Liver (tissue), 3 donors: ENCODE data around the gene GARNL3.

Experiments used
- ATF3 ChIP-seq: IDR thresholded peaks from 2 replicates; pipeline ENCODE4 v1.6.1; 2016; ENCODE audit warnings: antibody characterized with exemption
- CTCF ChIP-seq: fragments of 150-350 bp; IDR thresholded peaks from 2 replicates; pipeline ENCODE4 v1.5.1; 2017; ENCODE audit warnings: improper control_type of control experiment, low read depth, low read length; ENCODE audit not compliant: missing input control
- EGR1 ChIP-seq, 2 donors: IDR thresholded peaks; 2 replicates each; pipeline ENCODE4 v1.6.1; 2016 to 2018; ENCODE audit warnings: antibody characterized with exemption in 2 of 2, low read depth in 2 of 2
- GABPA ChIP-seq, 2 donors: IDR thresholded peaks in 1 of 2; conservative IDR thresholded peaks in 1 of 2; 2 replicates each; pipeline ENCODE4 v1.6.1; 2016; ENCODE audit warnings: antibody characterized with exemption in 2 of 2, mild to moderate bottlenecking in 1 of 2, moderate library complexity in 1 of 2
- MAX ChIP-seq: IDR thresholded peaks from 2 replicates; pipeline ENCODE4 v1.6.1; 2016; ENCODE audit warnings: antibody characterized with exemption
- RAD21 ChIP-seq, 2 donors: IDR thresholded peaks; 2 replicates each; pipeline ENCODE4 v1.6.1; 2016; ENCODE audit warnings: antibody characterized with exemption in 2 of 2, mild to moderate bottlenecking in 2 of 2
- REST ChIP-seq: IDR thresholded peaks from 2 replicates; pipeline ENCODE4 v1.6.1; 2016; ENCODE audit warnings: antibody characterized with exemption, mild to moderate bottlenecking
- RXRA ChIP-seq, 2 donors: IDR thresholded peaks; 2 replicates each; pipeline ENCODE4 v1.6.1; 2017 to 2018; ENCODE audit warnings: antibody characterized with exemption in 2 of 2, mild to moderate bottlenecking in 1 of 2
- SP1 ChIP-seq: IDR thresholded peaks from 2 replicates; pipeline ENCODE4 v1.6.1; 2018; ENCODE audit warnings: antibody characterized with exemption, mild to moderate bottlenecking
- TAF1 ChIP-seq: conservative IDR thresholded peaks from 2 replicates; pipeline ENCODE4 v1.6.1; 2016; ENCODE audit warnings: antibody characterized with exemption, mild to moderate bottlenecking
- YY1 ChIP-seq: IDR thresholded peaks from 2 replicates; pipeline ENCODE4 v1.6.1; 2016; ENCODE audit warnings: antibody characterized with exemption, mild to moderate bottlenecking
- ZBTB33 ChIP-seq: IDR thresholded peaks from 2 replicates; pipeline ENCODE4 v1.6.1; 2016; ENCODE audit warnings: antibody characterized with exemption
- donor health status: healthy.
- donor health status: healthy.

GRCh38 chr9:127229691-127230417 is 34.7 kb upstream of the GARNL3 start:
- TF ChIP-seq CTCF, result no peak
- TF ChIP-seq ATF3, result no peak
- TF ChIP-seq RXRA (IDR thresholded peaks at IDR 0.05), result no peak
- no peak for TF ChIP-seq REST
- no peak for TF ChIP-seq MAX
- no peak for TF ChIP-seq EGR1 (IDR thresholded peaks at IDR 0.05; ENCODE audit: low read depth in 2 of 2)
- TF ChIP-seq SP1, result no peak
- TF ChIP-seq GABPA (IDR thresholded peaks at IDR 0.05 in 1 of 2, conservative IDR thresholded peaks at IDR 0.05 in 1 of 2), result no peak
- TF ChIP-seq RAD21 (IDR thresholded peaks at IDR 0.05), result no peak
- no peak for TF ChIP-seq TAF1
- TF ChIP-seq ZBTB33, result no peak
- no peak for TF ChIP-seq YY1
